ENCODE measurements around the gene TMCC2.
A peak's percentile ranks its signal among the peaks of the same experiment; 100 is the strongest.
"Not testable (repeated sequence)": the region's sequence is repeated elsewhere in the genome, so short reads cannot be mapped to it uniquely, and the experiment has no call there.

TMCC2 gene

GRCh38 chr1:205276689-205277065 lies 48.9 kb downstream of the TMCC2 start:
- peak overlapping the region in 1 of 2 experiments; percentile 38 for H3K18ac ChIP-seq (ENCODE audit: low read depth in 1 of 2, low read length in 2 of 2)
- no peak overlapping the region for H2BK12ac ChIP-seq (ENCODE audit: low read length in 2 of 2)
- no peak overlapping the region for H2AFZ ChIP-seq (ENCODE audit: low read depth, low read length)
- peaks cover 5 to 9% of the 10 kb centered on the region in 2 experiments for H3K36me3 ChIP-seq (ENCODE audit: control insufficient read depth in 1 of 2, insufficient read depth in 2 of 2, low read depth in 1 of 2, low read length in 2 of 2)
- no peak overlapping the region for H3K9ac ChIP-seq (ENCODE audit: low read length)
- no peak overlapping the region for H3K4ac ChIP-seq (ENCODE audit: low read depth in 1 of 2, low read length in 2 of 2)
- peaks cover 29% of the 10 kb centered on the region for H3K4me1 ChIP-seq (ENCODE audit: control insufficient read depth, insufficient read depth, low read depth, low read length)
- no peak overlapping the region for H3K14ac ChIP-seq (ENCODE audit: low read length in 2 of 2)
- peaks cover 0 to 3% of the 10 kb centered on the region in 2 experiments for H3K27me3 ChIP-seq (ENCODE audit: control insufficient read depth in 1 of 2, insufficient read depth in 1 of 2, low read length in 2 of 2)
- H3K23ac ChIP-seq (ENCODE audit: low read length in 2 of 2), result no peak overlapping the region
- H3K9me3 ChIP-seq (ENCODE audit: control insufficient read depth, low read length), result no peaks in the 10 kb centered on the region
- WGBS, result 90% methylated on average over 6 of the region's 8 CpGs
- H2BK120ac ChIP-seq (ENCODE audit: low read depth, low read length), result no peak overlapping the region
- H4K91ac ChIP-seq (ENCODE audit: low read length), result no peak overlapping the region
- peak overlapping the region; percentile 30 for H2BK15ac ChIP-seq (ENCODE audit: low read depth, poor library complexity, severe bottlenecking)
- no peak for DNase-seq
- no peak overlapping the region for H3K27ac ChIP-seq (ENCODE audit: low read length, poor library complexity, severe bottlenecking)
- H2AK5ac ChIP-seq (ENCODE audit: low read length, severe bottlenecking), result peak overlapping the region; percentile 60
- H3K4me3 ChIP-seq (ENCODE audit: insufficient read depth in 1 of 2, low read depth in 1 of 2, low read length in 2 of 2), result no peak overlapping the region
- H2BK5ac ChIP-seq (ENCODE audit: low read depth, low read length, poor library complexity, severe bottlenecking), result no peak overlapping the region
- H3K4me2 ChIP-seq (ENCODE audit: low read length, poor library complexity, severe bottlenecking), result no peak overlapping the region
- H3K79me1 ChIP-seq (replicated peaks; ENCODE audit: low read length, poor library complexity, severe bottlenecking), result no peaks in the 10 kb centered on the region
- H4K8ac ChIP-seq (ENCODE audit: low read length), result no peak overlapping the region

- Histone ChIP-seq H3K4me1 (ENCODE audit: control insufficient read depth, insufficient read depth, low read depth, low read length) (peaks cover 26% of the 10 kb centered on the region), H3K4ac (ENCODE audit: low read depth in 1 of 2, low read length in 2 of 2) (no peak overlapping the region), H3K79me1 (replicated peaks; ENCODE audit: low read length, poor library complexity, severe bottlenecking) (no peaks in the 10 kb centered on the region), H2BK12ac (ENCODE audit: low read length in 2 of 2) (peak overlapping the region in 1 of 2 experiments; percentile 67), H2AK5ac (ENCODE audit: low read length, severe bottlenecking) (peak overlapping the region; percentile 54), H3K9ac (ENCODE audit: low read length) (no peak overlapping the region), H3K36me3 (ENCODE audit: control insufficient read depth in 1 of 2, insufficient read depth in 2 of 2, low read depth in 1 of 2, low read length in 2 of 2) (no peaks in the 10 kb centered on the region), H3K9me3 (ENCODE audit: control insufficient read depth, low read length) (no peaks in the 10 kb centered on the region), H3K14ac (ENCODE audit: low read length in 2 of 2) (no peak overlapping the region), H4K91ac (ENCODE audit: low read length) (no peak overlapping the region), H2BK5ac (ENCODE audit: low read depth, low read length, poor library complexity, severe bottlenecking) (no peak overlapping the region), H3K4me2 (ENCODE audit: low read length, poor library complexity, severe bottlenecking) (no peak overlapping the region), H2AFZ (ENCODE audit: low read depth, low read length) (no peak overlapping the region), H2BK120ac (ENCODE audit: low read depth, low read length) (no peak overlapping the region), H3K27me3 (ENCODE audit: control insufficient read depth in 1 of 2, insufficient read depth in 1 of 2, low read length in 2 of 2) (peaks cover 0 to 3% of the 10 kb centered on the region in 2 experiments), H4K8ac (ENCODE audit: low read length) (no peak overlapping the region), H3K27ac (ENCODE audit: low read length, poor library complexity, severe bottlenecking) (no peak overlapping the region), H3K23ac (ENCODE audit: low read length in 2 of 2) (no peak overlapping the region), H3K4me3 (ENCODE audit: insufficient read depth in 1 of 2, low read depth in 1 of 2, low read length in 2 of 2) (no peak overlapping the region), H3K18ac (ENCODE audit: low read depth in 1 of 2, low read length in 2 of 2) (no peak overlapping the region), H2BK15ac (ENCODE audit: low read depth, poor library complexity, severe bottlenecking) (no peak overlapping the region)
- no peak for DNase-seq
- WGBS, result 97% methylated on average over 3 of the region's 3 CpGs
Measured at GRCh38 chr1:205279986-205280385, 52.2 kb downstream of the TMCC2 start.

GRCh38 chr1:205280666-205281395 lies 53.1 kb downstream of the TMCC2 start:
- H2BK12ac ChIP-seq (ENCODE audit: low read length in 2 of 2); H3K18ac ChIP-seq (ENCODE audit: low read depth in 1 of 2, low read length in 2 of 2); DNase-seq; H3K14ac ChIP-seq (ENCODE audit: low read length in 2 of 2); H2BK15ac ChIP-seq (ENCODE audit: low read depth, poor library complexity, severe bottlenecking); H3K4me2 ChIP-seq (ENCODE audit: low read length, poor library complexity, severe bottlenecking); H3K79me1 ChIP-seq (replicated peaks; ENCODE audit: low read length, poor library complexity, severe bottlenecking); H2BK5ac ChIP-seq (ENCODE audit: low read depth, low read length, poor library complexity, severe bottlenecking); H2AFZ ChIP-seq (ENCODE audit: low read depth, low read length); H3K9ac ChIP-seq (ENCODE audit: low read length); H2BK120ac ChIP-seq (ENCODE audit: low read depth, low read length); H3K9me3 ChIP-seq (ENCODE audit: control insufficient read depth, low read length); H3K36me3 ChIP-seq (ENCODE audit: control insufficient read depth in 1 of 2, insufficient read depth in 2 of 2, low read depth in 1 of 2, low read length in 2 of 2); H3K23ac ChIP-seq (ENCODE audit: low read length in 2 of 2); H3K27ac ChIP-seq (ENCODE audit: low read length, poor library complexity, severe bottlenecking); H4K91ac ChIP-seq (ENCODE audit: low read length); H3K4me3 ChIP-seq (ENCODE audit: insufficient read depth in 1 of 2, low read depth in 1 of 2, low read length in 2 of 2); H4K8ac ChIP-seq (ENCODE audit: low read length); H3K4ac ChIP-seq (ENCODE audit: low read depth in 1 of 2, low read length in 2 of 2); H3K27me3 ChIP-seq (ENCODE audit: control insufficient read depth in 1 of 2, insufficient read depth in 1 of 2, low read length in 2 of 2): not testable (repeated sequence)
- 96% methylated on average over 7 of the region's 10 CpGs for WGBS
- H2AK5ac ChIP-seq (ENCODE audit: low read length, severe bottlenecking), result peak overlapping the region; percentile 54
- H3K4me1 ChIP-seq (ENCODE audit: control insufficient read depth, insufficient read depth, low read depth, low read length), result peaks cover 25% of the 10 kb centered on the region

GRCh38 chr1:205283270-205284147 lies 55.8 kb downstream of the TMCC2 start:
- H3K79me1 ChIP-seq (replicated peaks; ENCODE audit: low read length, poor library complexity, severe bottlenecking), result no peaks in the 10 kb centered on the region

More at GRCh38 chr1:205283270-205284147, 55.8 kb downstream of the TMCC2 start:
- Histone ChIP-seq H3K4me1 (ENCODE audit: control insufficient read depth, insufficient read depth, low read depth, low read length) (peaks cover 39% of the 10 kb centered on the region), H3K4me3 (ENCODE audit: insufficient read depth in 1 of 2, low read depth in 1 of 2, low read length in 2 of 2) (no peak overlapping the region), H3K9me3 (ENCODE audit: control insufficient read depth, low read length) (no peaks in the 10 kb centered on the region), H4K8ac (ENCODE audit: low read length) (peak overlapping the region; percentile 30), H3K14ac (ENCODE audit: low read length in 2 of 2) (peak overlapping the region in 1 of 2 experiments; percentile 63), H2BK15ac (ENCODE audit: low read depth, poor library complexity, severe bottlenecking) (peak overlapping the region; percentile 86), H3K4ac (ENCODE audit: low read depth in 1 of 2, low read length in 2 of 2) (peak overlapping the region; percentile 18 to 84), H3K23ac (ENCODE audit: low read length in 2 of 2) (no peak overlapping the region), H3K9ac (ENCODE audit: low read length) (no peak overlapping the region), H3K4me2 (ENCODE audit: low read length, poor library complexity, severe bottlenecking) (no peak overlapping the region), H2BK5ac (ENCODE audit: low read depth, low read length, poor library complexity, severe bottlenecking) (no peak overlapping the region), H2AK5ac (ENCODE audit: low read length, severe bottlenecking) (peak overlapping the region; percentile 96), H2BK120ac (ENCODE audit: low read depth, low read length) (peak overlapping the region; percentile 75), H3K36me3 (ENCODE audit: control insufficient read depth in 1 of 2, insufficient read depth in 2 of 2, low read depth in 1 of 2, low read length in 2 of 2) (no peaks in the 10 kb centered on the region), H2BK12ac (ENCODE audit: low read length in 2 of 2) (peak overlapping the region; percentile 87 to 98), H4K91ac (ENCODE audit: low read length) (peak overlapping the region; percentile 88), H3K18ac (ENCODE audit: low read depth in 1 of 2, low read length in 2 of 2) (peak overlapping the region; percentile 74 to 93), H3K27ac (ENCODE audit: low read length, poor library complexity, severe bottlenecking) (peak overlapping the region; percentile 93), H3K27me3 (ENCODE audit: control insufficient read depth in 1 of 2, insufficient read depth in 1 of 2, low read length in 2 of 2) (peaks cover 0 to 1% of the 10 kb centered on the region in 2 experiments), H2AFZ (ENCODE audit: low read depth, low read length) (no peak overlapping the region)
- WGBS, result 80% methylated on average over 14 of the region's 15 CpGs
- DNase-seq, result no peak
